Fibroblast of lung (primary cell): ENCODE data around the gene YIF1B.

ENCODE experiments used
- CTCF ChIP-seq, 2 donors: IDR thresholded peaks in 1 of 2; conservative IDR thresholded peaks in 1 of 2; 1 replicate in 1 of 2; 2 replicates in 1 of 2; pipeline ENCODE4 v1.5.1; 2011 to 2012; ENCODE audit warnings: low read length in 2 of 2, control low read depth in 1 of 2, inconsistent platforms in 1 of 2, low read depth in 1 of 2, mild to moderate bottlenecking in 1 of 2
- EZH2 ChIP-seq: IDR thresholded peaks from 2 replicates; pipeline ENCODE4 v1.5.1; 2012; ENCODE audit warnings: low read length, control low read depth, mild to moderate bottlenecking; ENCODE audit errors: missing control alignments

GRCh38 chr19:38336638-38337359 is 21.1 kb upstream of the YIF1B start:
- TF ChIP-seq EZH2 (no peak), CTCF (conservative IDR thresholded peaks at IDR 0.05 in 1 of 2, IDR thresholded peaks at IDR 0.05 in 1 of 2; ENCODE audit: low read depth in 1 of 2, low read length in 2 of 2) (no peak)
